Measurements from ENCODE around the gene OLFM3.

DNA sequence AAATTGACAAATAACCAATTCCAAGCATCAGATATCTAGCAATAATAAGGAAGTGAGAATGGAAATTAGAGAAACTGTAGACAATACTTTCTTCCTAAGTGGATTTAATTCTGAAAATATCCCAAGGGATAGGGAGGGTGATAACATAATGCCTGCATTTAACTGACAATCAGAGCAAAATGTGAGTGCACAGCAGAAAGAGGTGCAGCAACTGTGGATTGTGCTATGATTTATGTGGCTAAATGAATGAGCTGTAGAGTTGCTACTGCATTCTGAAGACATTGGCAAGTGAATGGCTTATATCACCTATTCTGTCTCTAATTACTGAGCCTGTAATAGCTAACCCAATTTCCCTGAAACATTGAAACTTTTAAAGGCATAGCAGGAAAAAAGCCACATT lies 39.0 kb downstream of the OLFM3 start:
- no peak for TF ChIP-seq CTCF (IDR thresholded peaks at IDR 0.05)
- TF ChIP-seq TEAD4 (IDR thresholded peaks at IDR 0.05; ENCODE audit: borderline replicate concordance, insufficient read depth): no peak
- TF ChIP-seq TAF1 (IDR thresholded peaks at IDR 0.05; ENCODE audit: borderline replicate concordance, low read depth, low read length): no peak
- no peak for TF ChIP-seq IRF3 (IDR thresholded peaks at IDR 0.05; ENCODE audit: low read depth, low read length)
- no peak for TF ChIP-seq GABPA (IDR thresholded peaks at IDR 0.05; ENCODE audit: low read depth)
- TF ChIP-seq YY1 (IDR thresholded peaks at IDR 0.05; ENCODE audit: low read depth): no peak
